Activated CD8-positive, alpha-beta T cell treated with anti-CD3 and anti-CD28 coated beads, Interleukin-2, amount 10 ng/mL, durations not matched to agents 7 days and 5 days (primary cell): ENCODE results near the gene LRP11. TPM values are rescaled to one million over a fixed set of nuclear protein-coding genes. Genes with fewer than 3 reads are reported as not detected.
A peak's percentile ranks its signal among the peaks of the same experiment; 100 is the strongest.
"Not testable (repeated sequence)": the region's sequence is repeated elsewhere in the genome, so short reads cannot be mapped to it uniquely, and the experiment has no call there.

Experiments
- ATAC-seq: fragments of 150-1000 bp; cut with Tn5 transposase; one replicate; pipeline ENCODE4 v1.10.0; 2021; ENCODE audit warnings: moderate library complexity
- CTCF ChIA-PET: fragments of 350-600 bp; sonication (Branson Sonifier 250); formaldehyde crosslinking; loops from one replicate; lab custom pipeline; 2021; ENCODE audit warnings: antibody characterized with exemption; lab: Charles Lee
- POLR2A ChIA-PET: fragments of 350-600 bp; sonication (Branson Sonifier 250); formaldehyde crosslinking; loops from one replicate; lab custom pipeline; 2021; ENCODE audit warnings: antibody characterized with exemption; lab: Charles Lee
- DNase-seq: peaks from one replicate; pipeline ENCODE4 v3.0.0-alpha.2; 2020
- H3K27ac Mint-ChIP-seq: one replicate; pipeline ENCODE4 v1.8.0; 2021; ENCODE audit warnings: mild to moderate bottlenecking, mixed read lengths
- H3K27me3 Mint-ChIP-seq: one replicate; pipeline ENCODE4 v1.8.0; 2021; ENCODE audit warnings: low read depth, mixed read lengths
- H3K36me3 Mint-ChIP-seq: one replicate; pipeline ENCODE4 v1.8.0; 2021; ENCODE audit warnings: low read depth, mixed read lengths
- H3K4me1 Mint-ChIP-seq: one replicate; pipeline ENCODE4 v1.8.0; 2021; ENCODE audit warnings: low read depth, mixed read lengths
- H3K4me3 Mint-ChIP-seq: one replicate; pipeline ENCODE4 v1.8.0; 2021; ENCODE audit warnings: mild to moderate bottlenecking, mixed read lengths
- H3K9me3 Mint-ChIP-seq: one replicate; pipeline ENCODE4 v1.8.0; 2022; ENCODE audit warnings: mixed read lengths; ENCODE audit not compliant: insufficient read depth
- total RNA-seq, 2 experiments: library from RNA; stranded (reverse); gene quantifications; one replicate each; pipeline ENCODE4 v1.2.3, GENCODE V29; 2021

Gene LRP11
- 1 to 10 TPM; 1.4 to 2.2 TPM for total RNA-seq

DNA sequence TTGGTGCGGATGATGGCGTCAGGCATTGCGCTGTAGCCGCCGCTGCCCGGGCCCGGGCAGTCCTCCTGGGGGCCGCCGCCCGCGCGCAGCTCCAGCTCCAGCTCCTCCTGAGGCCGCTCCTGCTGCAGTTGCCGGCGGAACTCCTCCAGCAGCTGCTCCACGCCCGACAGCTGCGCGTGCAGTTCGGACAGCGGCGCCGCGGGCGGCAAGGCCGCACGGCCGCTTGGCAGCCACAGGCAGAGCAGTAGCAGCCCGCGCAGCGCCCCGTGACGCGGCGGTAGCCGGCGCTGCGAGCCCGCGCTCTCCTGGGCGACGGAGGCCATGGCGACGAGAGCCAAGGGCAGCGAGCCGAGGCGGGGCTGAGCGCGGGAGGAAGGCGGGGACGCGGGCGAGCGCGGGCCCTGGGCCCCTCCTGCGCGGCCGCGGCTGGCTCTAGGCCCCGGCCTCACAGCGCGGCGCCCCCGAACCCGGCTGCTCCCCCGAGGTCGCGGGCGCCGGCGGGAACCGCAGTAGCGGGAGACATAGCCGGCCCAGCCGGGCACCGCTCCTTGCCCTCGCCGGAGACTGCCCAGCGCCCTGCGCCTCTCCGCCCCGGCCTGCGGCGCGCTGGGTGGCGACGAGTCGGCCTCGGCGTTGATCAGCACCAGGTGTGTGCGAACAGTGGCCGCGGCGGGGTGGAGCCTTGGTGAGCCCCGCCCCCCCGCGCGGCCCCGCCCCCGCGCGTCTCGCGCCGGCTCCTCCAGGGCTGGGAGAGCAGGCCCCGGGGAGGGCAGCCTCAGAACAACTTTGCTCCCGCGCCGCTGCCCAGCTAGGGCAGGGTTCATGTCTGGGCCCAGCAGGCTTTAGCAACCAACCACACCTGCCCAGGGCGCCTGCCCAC, at the start of gene LRP11:
Gene LRP11, minus strand, starts transcription at position 662 of the 880 bp plus-strand sequence. Its CDS starts 339 bp downstream, at position 323.
- DNase-seq: peak; percentile 83
- peak within 1 kb of the TSS; percentile 7 for H3K27ac Mint-ChIP-seq
- CTCF ChIA-PET: interaction anchor here (0.7 to 2.9 kb wide), 2 partner anchors 18 to 29 kb away, joined by 4 to 18 read pairs; no protein-coding TSS in a partner anchor
- H3K4me3 Mint-ChIP-seq: peak within 1 kb of the TSS; percentile 81
- no peaks in the 10 kb centered on the region for H3K9me3 Mint-ChIP-seq
- peaks cover 11% of the 10 kb centered on the region for H3K4me1 Mint-ChIP-seq
- peaks cover 27% of the 10 kb centered on the region for H3K27me3 Mint-ChIP-seq
- no peaks in the 10 kb centered on the region for H3K36me3 Mint-ChIP-seq
- POLR2A ChIA-PET: no interaction called here
- ATAC-seq: peak; percentile 91

DNA sequence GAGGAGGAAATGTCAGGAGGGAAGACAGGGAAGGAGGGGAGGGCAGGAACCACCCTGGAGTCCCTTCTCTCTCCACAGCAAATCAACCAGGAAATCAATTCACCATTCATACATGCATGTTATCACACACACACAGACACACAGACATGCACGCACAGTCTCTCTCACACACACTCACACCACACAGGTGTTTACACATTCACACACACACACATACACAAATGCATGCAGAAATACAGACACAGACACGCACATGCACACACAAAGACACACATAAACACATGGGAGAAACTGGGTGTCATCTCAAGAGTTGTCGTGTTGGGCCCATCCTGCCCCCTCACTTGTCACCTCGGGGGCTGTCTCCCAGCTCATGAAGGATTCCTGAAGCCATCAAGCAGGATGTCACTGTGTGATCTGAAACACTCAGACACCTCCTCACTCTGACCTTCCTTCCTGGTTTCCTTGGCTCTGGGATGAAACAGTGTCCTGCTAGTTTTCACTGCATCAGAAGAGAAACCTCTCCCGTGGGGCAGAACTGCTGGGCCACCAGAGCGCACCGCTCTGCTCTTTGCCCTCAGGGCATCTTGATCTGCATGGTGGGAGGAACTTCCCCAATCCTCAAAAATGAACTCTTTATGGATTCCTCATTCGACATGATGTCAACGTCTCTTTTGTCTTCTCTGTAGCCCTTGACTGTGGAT, 49.5 kb upstream of the LRP11 start:
- Mint-ChIP-seq H3K4me3 (no peak overlapping the region), H3K27ac (no peak overlapping the region), H3K27me3 (peaks cover 17% of the 10 kb centered on the region), H3K36me3 (no peaks in the 10 kb centered on the region), H3K4me1 (no peaks in the 10 kb centered on the region), H3K9me3 (peaks cover 2% of the 10 kb centered on the region)
- ChIA-PET POLR2A (no interaction called here), CTCF (interaction anchor here (0.9 kb wide), 1 partner anchor 11 kb away, joined by 4 read pairs; no protein-coding TSS in a partner anchor)
- DNase-seq: no peak
- ATAC-seq: no peak

DNA sequence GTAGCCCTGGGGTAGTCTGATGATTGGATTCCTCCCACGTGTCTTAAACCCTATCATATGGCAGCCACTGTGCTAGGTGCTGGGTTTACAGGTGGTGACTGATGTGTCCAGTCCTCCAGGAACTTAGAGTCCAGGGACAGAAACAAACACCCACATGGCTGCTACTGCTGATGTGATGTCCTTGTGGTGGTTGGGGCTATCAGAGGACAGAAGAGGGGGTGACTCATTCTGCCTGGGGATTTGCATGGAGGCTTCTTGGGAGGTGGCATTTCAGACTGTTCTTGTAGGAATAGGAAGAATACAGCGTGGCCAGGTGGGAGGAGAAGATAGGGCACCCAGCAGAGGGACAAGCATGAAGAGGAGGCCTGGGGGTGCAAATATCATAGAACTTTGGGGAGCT, 48.9 kb upstream of the LRP11 start:
- H3K36me3 Mint-ChIP-seq: no peaks in the 10 kb centered on the region
- POLR2A ChIA-PET: no interaction called here
- H3K27ac Mint-ChIP-seq: no peak overlapping the region
- H3K4me1 Mint-ChIP-seq: no peaks in the 10 kb centered on the region
- peaks cover 4% of the 10 kb centered on the region for H3K9me3 Mint-ChIP-seq
- DNase-seq (no peak), ATAC-seq (no peak)
- CTCF ChIA-PET: no interaction called here
- H3K27me3 Mint-ChIP-seq: peaks cover 15% of the 10 kb centered on the region
- no peak overlapping the region for H3K4me3 Mint-ChIP-seq

DNA sequence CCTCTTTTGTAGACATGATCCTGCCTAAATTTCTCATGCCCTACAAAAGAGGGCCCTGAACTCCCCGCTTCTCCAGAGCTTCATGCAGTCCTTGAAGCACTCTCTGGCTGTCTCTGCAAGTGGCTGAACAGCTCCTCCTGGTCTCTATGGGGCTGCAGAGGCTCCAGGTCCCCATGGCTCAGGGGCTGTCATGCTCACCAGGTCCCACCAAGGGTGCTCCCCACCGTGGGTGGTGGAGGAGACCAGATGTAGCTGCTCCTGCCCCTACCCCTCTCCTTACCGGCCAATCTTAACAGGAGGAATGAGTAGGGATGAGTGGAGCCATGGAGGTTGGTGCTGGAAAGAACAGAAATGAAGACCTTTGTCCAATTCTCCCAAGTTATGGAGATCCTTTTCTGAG, 48.5 kb upstream of the LRP11 start:
- H3K27ac Mint-ChIP-seq, DNase-seq, POLR2A ChIA-PET, H3K4me3 Mint-ChIP-seq, H3K4me1 Mint-ChIP-seq, H3K9me3 Mint-ChIP-seq, H3K36me3 Mint-ChIP-seq, CTCF ChIA-PET, ATAC-seq: not testable (repeated sequence)
- H3K27me3 Mint-ChIP-seq: peaks cover 16% of the 10 kb centered on the region

DNA sequence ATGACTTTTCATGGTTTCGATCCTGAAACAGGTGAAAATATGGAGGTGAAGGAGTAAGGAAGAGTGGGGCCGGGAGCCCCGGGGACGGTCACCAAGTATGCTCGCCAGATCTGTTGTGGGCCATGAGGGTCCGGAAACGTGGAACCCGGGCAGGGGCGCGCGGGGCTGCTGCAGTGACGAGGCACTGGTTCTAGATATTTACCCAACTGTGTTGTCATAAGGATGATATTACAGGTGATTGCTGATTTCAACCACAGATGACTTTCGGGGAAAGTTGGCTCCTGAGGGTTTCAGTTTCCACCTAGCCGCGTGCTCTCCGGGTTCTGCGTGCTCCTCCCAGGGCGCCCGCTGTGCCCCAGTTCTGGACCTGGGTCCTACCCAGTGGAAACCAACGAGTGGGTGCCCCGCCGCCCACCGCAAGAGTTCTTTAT, 46.6 kb upstream of the LRP11 start:
- no peak for DNase-seq
- H3K27me3 Mint-ChIP-seq: peaks cover 16% of the 10 kb centered on the region
- POLR2A ChIA-PET: no interaction called here
- CTCF ChIA-PET: no interaction called here
- no peaks in the 10 kb centered on the region for H3K36me3 Mint-ChIP-seq
- no peak for ATAC-seq
- no peak overlapping the region for H3K4me3 Mint-ChIP-seq
- H3K9me3 Mint-ChIP-seq: peaks cover 4% of the 10 kb centered on the region
- H3K27ac Mint-ChIP-seq: no peak overlapping the region
- H3K4me1 Mint-ChIP-seq: no peaks in the 10 kb centered on the region

DNA sequence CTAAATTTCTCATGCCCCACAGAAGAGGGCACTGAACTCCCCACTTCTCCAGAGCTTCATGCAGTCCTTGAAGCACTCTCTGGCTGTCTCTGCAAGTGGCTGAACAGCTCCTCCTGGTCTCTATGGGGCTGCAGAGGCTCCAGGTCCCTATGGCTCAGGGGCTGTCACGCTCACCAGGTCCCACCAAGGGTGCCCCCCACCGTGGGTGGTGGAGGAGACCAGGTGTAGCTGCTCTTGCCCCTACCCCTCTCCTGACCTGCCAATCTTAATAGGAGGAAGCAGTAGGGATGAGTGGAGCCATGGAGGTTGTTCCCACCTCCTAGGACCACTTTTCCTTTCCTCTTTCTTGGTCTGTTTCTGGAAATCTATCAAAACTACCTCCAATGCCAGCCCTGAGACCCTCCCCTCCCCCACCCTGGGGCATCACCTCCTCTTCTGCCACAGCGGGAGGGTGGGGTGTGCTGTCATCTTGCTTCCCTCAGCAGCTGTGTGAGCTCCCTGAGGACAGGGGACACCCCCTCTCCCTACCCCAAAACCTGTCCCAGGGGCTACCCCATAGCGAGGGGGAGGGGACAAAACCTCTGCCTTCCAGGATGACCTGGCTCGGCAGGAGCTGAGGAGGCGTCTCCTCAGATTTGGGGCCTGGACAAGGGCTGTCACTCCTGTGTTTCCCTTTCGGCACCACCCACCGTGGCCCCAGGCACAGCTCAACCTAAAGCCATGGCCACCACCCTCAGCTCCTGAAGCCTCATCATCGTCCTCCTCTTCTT, 45.7 kb upstream of the LRP11 start:
- POLR2A ChIA-PET: no interaction called here
- no peaks in the 10 kb centered on the region for H3K4me1 Mint-ChIP-seq
- ATAC-seq: no peak

GRCh38 chr6:149908480-149908879, 44.3 kb upstream of the LRP11 start:
- H3K4me3 Mint-ChIP-seq, ATAC-seq, CTCF ChIA-PET, H3K9me3 Mint-ChIP-seq, POLR2A ChIA-PET, DNase-seq, H3K27ac Mint-ChIP-seq, H3K36me3 Mint-ChIP-seq, H3K4me1 Mint-ChIP-seq: not testable (repeated sequence)
- peaks cover 12% of the 10 kb centered on the region for H3K27me3 Mint-ChIP-seq

More for the DNA sequence above, 45.7 kb upstream of the LRP11 start:
- peaks cover 4% of the 10 kb centered on the region for H3K9me3 Mint-ChIP-seq
- peaks cover 16% of the 10 kb centered on the region for H3K27me3 Mint-ChIP-seq
- no peak for DNase-seq
- CTCF ChIA-PET: no interaction called here
- H3K4me3 Mint-ChIP-seq: no peak overlapping the region
- no peaks in the 10 kb centered on the region for H3K36me3 Mint-ChIP-seq
- no peak overlapping the region for H3K27ac Mint-ChIP-seq

DNA sequence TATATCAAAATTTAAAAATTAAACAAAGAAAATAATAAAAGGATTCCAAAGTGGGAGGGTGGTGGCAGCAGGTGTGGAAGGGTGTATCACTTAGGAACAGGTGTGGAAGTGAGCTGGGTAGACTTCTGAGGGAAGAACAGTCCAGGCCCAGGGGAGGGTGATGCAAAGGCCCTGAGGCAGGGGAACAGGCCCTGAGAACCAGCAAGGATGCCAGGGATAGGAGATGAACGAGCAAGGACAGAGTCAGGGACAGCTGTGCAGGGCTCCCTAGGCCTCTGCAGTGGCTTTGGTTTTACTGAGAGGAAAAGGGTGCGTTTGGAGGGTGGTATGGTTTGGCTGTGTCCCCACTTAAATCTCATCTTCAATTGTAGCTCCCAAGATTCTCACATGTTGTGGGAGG, 43.2 kb upstream of the LRP11 start:
- DNase-seq: no peak
- no peak overlapping the region for H3K4me3 Mint-ChIP-seq
- peaks cover 12% of the 10 kb centered on the region for H3K27me3 Mint-ChIP-seq
- no peaks in the 10 kb centered on the region for H3K4me1 Mint-ChIP-seq
- ChIA-PET POLR2A (no interaction called here), CTCF (no interaction called here)
- no peak overlapping the region for H3K27ac Mint-ChIP-seq
- no peaks in the 10 kb centered on the region for H3K36me3 Mint-ChIP-seq
- H3K9me3 Mint-ChIP-seq: peaks cover 4% of the 10 kb centered on the region
- no peak for ATAC-seq

DNA sequence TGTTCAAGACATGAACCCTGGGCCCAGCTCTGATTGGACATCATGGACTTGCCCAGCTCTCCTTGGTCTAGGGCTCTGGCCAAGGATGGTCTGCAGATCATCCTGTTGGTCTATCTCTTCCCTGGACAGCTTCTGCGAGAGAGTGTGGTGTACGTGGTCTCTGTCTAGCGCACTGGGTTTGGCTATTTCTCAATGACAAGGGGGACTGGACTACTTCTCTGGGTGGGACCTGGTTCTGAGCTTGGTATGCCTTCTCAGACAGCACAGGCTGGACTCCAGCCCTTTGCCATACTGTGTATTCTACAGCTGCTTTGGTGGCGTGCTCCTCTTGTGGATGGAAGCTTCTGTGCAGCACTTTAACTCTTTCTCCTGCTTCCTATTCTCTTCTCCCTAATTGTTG, 42.2 kb upstream of the LRP11 start:
- CTCF ChIA-PET: interaction anchor here (0.9 to 1.0 kb wide), 2 partner anchors 12 to 65 kb away, joined by 3 read pairs; no protein-coding TSS in a partner anchor
- no peak for ATAC-seq
- Mint-ChIP-seq H3K36me3 (no peaks in the 10 kb centered on the region), H3K4me3 (no peak overlapping the region), H3K4me1 (no peaks in the 10 kb centered on the region), H3K27ac (no peak overlapping the region), H3K9me3 (peaks cover 4% of the 10 kb centered on the region), H3K27me3 (peaks cover 10% of the 10 kb centered on the region)
- no peak for DNase-seq
- POLR2A ChIA-PET: no interaction called here

GRCh38 chr6:149905911-149906371, 41.8 kb upstream of the LRP11 start:
- Mint-ChIP-seq H3K27ac (no peak overlapping the region), H3K36me3 (no peaks in the 10 kb centered on the region), H3K4me1 (no peaks in the 10 kb centered on the region), H3K27me3 (peaks cover 8% of the 10 kb centered on the region), H3K9me3 (peaks cover 4% of the 10 kb centered on the region), H3K4me3 (no peak overlapping the region)
- ChIA-PET POLR2A (no interaction called here), CTCF (interaction anchor here (0.9 to 1.0 kb wide), 2 partner anchors 12 to 65 kb away, joined by 3 read pairs; no protein-coding TSS in a partner anchor)
- DNase-seq: no peak
- no peak for ATAC-seq

GRCh38 chr6:149905371-149905910, 41.3 kb upstream of the LRP11 start:
- H3K4me1 Mint-ChIP-seq: no peaks in the 10 kb centered on the region
- H3K27ac Mint-ChIP-seq: no peak overlapping the region
- ChIA-PET CTCF (interaction anchor here (0.9 to 1.0 kb wide), 2 partner anchors 13 to 65 kb away, joined by 3 read pairs; no protein-coding TSS in a partner anchor), POLR2A (no interaction called here)
- DNase-seq (no peak), ATAC-seq (no peak)
- H3K4me3 Mint-ChIP-seq: no peak overlapping the region
- H3K36me3 Mint-ChIP-seq: no peaks in the 10 kb centered on the region
- peaks cover 7% of the 10 kb centered on the region for H3K27me3 Mint-ChIP-seq
- peaks cover 4% of the 10 kb centered on the region for H3K9me3 Mint-ChIP-seq
